Measurements from ENCODE around the gene RBMS3. TPM values are rescaled to one million over a fixed set of nuclear protein-coding genes. Genes with fewer than 3 reads are reported as not detected.

The RBMS3 gene
- total and polyA plus RNA-seq, 5 donors from 2014 or later, result 5.2 to 18.8 (median 8.5) TPM

GRCh38 chr3:29759411-29760225, 478.7 kb downstream of the RBMS3 start:
- no peaks in the 10 kb centered on the region for H3K4me1 Mint-ChIP-seq
- no peaks in the 10 kb centered on the region for H3K27me3 ChIP-seq (ENCODE audit: control insufficient read depth, insufficient read depth, low read length)
- H3K9me3 Mint-ChIP-seq, result no peaks in the 10 kb centered on the region
- H3K4me1 ChIP-seq (ENCODE audit: control insufficient read depth, insufficient read depth, low read length, poor library complexity, severe bottlenecking), result no peaks in the 10 kb centered on the region
- H3K9me3 ChIP-seq (ENCODE audit: control insufficient read depth in 2 of 2, low read length in 2 of 2), result no peaks in the 10 kb centered on the region
- H3K36me3 ChIP-seq (ENCODE audit: control insufficient read depth, insufficient read depth, low read length), result no peaks in the 10 kb centered on the region
- H3K4me3 ChIP-seq (ENCODE audit: low read depth, low read length), result no peak overlapping the region
- no peak overlapping the region for H3K4me3 Mint-ChIP-seq
- no peak overlapping the region for H3K27ac Mint-ChIP-seq
- no peak overlapping the region for H3K27ac ChIP-seq (ENCODE audit: insufficient read depth, low read length, poor library complexity, severe bottlenecking)
- ATAC-seq (ENCODE audit: low read depth in 2 of 2) (no peak), DNase-seq (no peak)
- H3K36me3 Mint-ChIP-seq, result no peaks in the 10 kb centered on the region
- no peaks in the 10 kb centered on the region for H3K27me3 Mint-ChIP-seq

- H3K4me3 Mint-ChIP-seq, result no peak overlapping the region
Measured at GRCh38 chr3:29760226-29760685, 479.4 kb downstream of the RBMS3 start.

GRCh38 chr3:29761517-29761916, 480.6 kb downstream of the RBMS3 start:
- Mint-ChIP-seq H3K9me3 (no peaks in the 10 kb centered on the region), H3K27ac (no peak overlapping the region), H3K36me3 (peaks cover 4% of the 10 kb centered on the region), H3K4me3 (no peak overlapping the region), H3K27me3 (no peaks in the 10 kb centered on the region), H3K4me1 (no peaks in the 10 kb centered on the region)
- no peaks in the 10 kb centered on the region for H3K9me3 ChIP-seq (ENCODE audit: control insufficient read depth in 2 of 2, low read length in 2 of 2)
- H3K36me3 ChIP-seq (ENCODE audit: control insufficient read depth, insufficient read depth, low read length), result no peaks in the 10 kb centered on the region
- H3K4me1 ChIP-seq (ENCODE audit: control insufficient read depth, insufficient read depth, low read length, poor library complexity, severe bottlenecking), result no peaks in the 10 kb centered on the region
- no peaks in the 10 kb centered on the region for H3K27me3 ChIP-seq (ENCODE audit: control insufficient read depth, insufficient read depth, low read length)
- DNase-seq (no peak), ATAC-seq (ENCODE audit: low read depth in 2 of 2) (no peak)
- H3K27ac ChIP-seq (ENCODE audit: insufficient read depth, low read length, poor library complexity, severe bottlenecking), result no peak overlapping the region
- H3K4me3 ChIP-seq (ENCODE audit: low read depth, low read length), result no peak overlapping the region

More at GRCh38 chr3:29760226-29760685, 479.4 kb downstream of the RBMS3 start:
- Histone ChIP-seq H3K9me3 (ENCODE audit: control insufficient read depth in 2 of 2, low read length in 2 of 2) (no peaks in the 10 kb centered on the region), H3K27me3 (ENCODE audit: control insufficient read depth, insufficient read depth, low read length) (no peaks in the 10 kb centered on the region), H3K4me1 (ENCODE audit: control insufficient read depth, insufficient read depth, low read length, poor library complexity, severe bottlenecking) (no peaks in the 10 kb centered on the region), H3K4me3 (ENCODE audit: low read depth, low read length) (no peak overlapping the region), H3K36me3 (ENCODE audit: control insufficient read depth, insufficient read depth, low read length) (no peaks in the 10 kb centered on the region), H3K27ac (ENCODE audit: insufficient read depth, low read length, poor library complexity, severe bottlenecking) (no peak overlapping the region)
- no peak for DNase-seq
- Mint-ChIP-seq H3K36me3 (no peaks in the 10 kb centered on the region), H3K27ac (no peak overlapping the region), H3K9me3 (no peaks in the 10 kb centered on the region), H3K27me3 (no peaks in the 10 kb centered on the region), H3K4me1 (no peaks in the 10 kb centered on the region)
- ATAC-seq (ENCODE audit: low read depth in 2 of 2), result no peak

- Histone ChIP-seq H3K27ac (ENCODE audit: insufficient read depth, low read length, poor library complexity, severe bottlenecking) (no peak overlapping the region), H3K27me3 (ENCODE audit: control insufficient read depth, insufficient read depth, low read length) (no peaks in the 10 kb centered on the region), H3K4me3 (ENCODE audit: low read depth, low read length) (no peak overlapping the region), H3K4me1 (ENCODE audit: control insufficient read depth, insufficient read depth, low read length, poor library complexity, severe bottlenecking) (no peaks in the 10 kb centered on the region), H3K36me3 (ENCODE audit: control insufficient read depth, insufficient read depth, low read length) (no peaks in the 10 kb centered on the region), H3K9me3 (ENCODE audit: control insufficient read depth in 2 of 2, low read length in 2 of 2) (no peaks in the 10 kb centered on the region)
- ATAC-seq (ENCODE audit: low read depth in 2 of 2), result no peak
- Mint-ChIP-seq H3K36me3 (peaks cover 4% of the 10 kb centered on the region), H3K27ac (no peak overlapping the region), H3K4me1 (no peaks in the 10 kb centered on the region), H3K27me3 (no peaks in the 10 kb centered on the region), H3K9me3 (no peaks in the 10 kb centered on the region), H3K4me3 (no peak overlapping the region)
- no peak for DNase-seq
Measured at GRCh38 chr3:29763115-29763514, 482.2 kb downstream of the RBMS3 start.

GRCh38 chr3:29764041-29764440, 483.2 kb downstream of the RBMS3 start:
- Mint-ChIP-seq H3K4me3 (no peak overlapping the region), H3K27ac (no peak overlapping the region), H3K9me3 (no peaks in the 10 kb centered on the region), H3K4me1 (no peaks in the 10 kb centered on the region), H3K27me3 (no peaks in the 10 kb centered on the region), H3K36me3 (peaks cover 4% of the 10 kb centered on the region)
- H3K27ac ChIP-seq (ENCODE audit: insufficient read depth, low read length, poor library complexity, severe bottlenecking), result no peak overlapping the region
- no peaks in the 10 kb centered on the region for H3K9me3 ChIP-seq (ENCODE audit: control insufficient read depth in 2 of 2, low read length in 2 of 2)
- ATAC-seq (ENCODE audit: low read depth in 2 of 2) (no peak), DNase-seq (no peak)
- H3K4me3 ChIP-seq (ENCODE audit: low read depth, low read length), result no peak overlapping the region
- no peaks in the 10 kb centered on the region for H3K27me3 ChIP-seq (ENCODE audit: control insufficient read depth, insufficient read depth, low read length)
- H3K4me1 ChIP-seq (ENCODE audit: control insufficient read depth, insufficient read depth, low read length, poor library complexity, severe bottlenecking), result no peaks in the 10 kb centered on the region
- no peaks in the 10 kb centered on the region for H3K36me3 ChIP-seq (ENCODE audit: control insufficient read depth, insufficient read depth, low read length)

- no peaks in the 10 kb centered on the region for H3K36me3 ChIP-seq (ENCODE audit: control insufficient read depth, insufficient read depth, low read length)
- H3K27ac Mint-ChIP-seq, result no peak overlapping the region
- H3K27me3 Mint-ChIP-seq, result no peaks in the 10 kb centered on the region
- H3K9me3 Mint-ChIP-seq, result no peaks in the 10 kb centered on the region
- H3K27ac ChIP-seq (ENCODE audit: insufficient read depth, low read length, poor library complexity, severe bottlenecking), result no peak overlapping the region
- H3K9me3 ChIP-seq (ENCODE audit: control insufficient read depth in 2 of 2, low read length in 2 of 2), result no peaks in the 10 kb centered on the region
- DNase-seq, result no peak
- no peak overlapping the region for H3K4me3 Mint-ChIP-seq
- H3K4me1 Mint-ChIP-seq, result no peaks in the 10 kb centered on the region
- ATAC-seq (ENCODE audit: low read depth in 2 of 2), result no peak
- peaks cover 4% of the 10 kb centered on the region for H3K36me3 Mint-ChIP-seq
- H3K27me3 ChIP-seq (ENCODE audit: control insufficient read depth, insufficient read depth, low read length), result no peaks in the 10 kb centered on the region
- no peak overlapping the region for H3K4me3 ChIP-seq (ENCODE audit: low read depth, low read length)
- no peaks in the 10 kb centered on the region for H3K4me1 ChIP-seq (ENCODE audit: control insufficient read depth, insufficient read depth, low read length, poor library complexity, severe bottlenecking)
Measured at GRCh38 chr3:29764603-29765254, 483.9 kb downstream of the RBMS3 start.

GRCh38 chr3:29771602-29772001, 490.7 kb downstream of the RBMS3 start:
- DNase-seq (no peak), ATAC-seq (ENCODE audit: low read depth in 2 of 2) (no peak)
- no peaks in the 10 kb centered on the region for H3K4me1 ChIP-seq (ENCODE audit: control insufficient read depth, insufficient read depth, low read length, poor library complexity, severe bottlenecking)
- H3K36me3 Mint-ChIP-seq, result no peaks in the 10 kb centered on the region
- no peaks in the 10 kb centered on the region for H3K4me1 Mint-ChIP-seq
- no peaks in the 10 kb centered on the region for H3K36me3 ChIP-seq (ENCODE audit: control insufficient read depth, insufficient read depth, low read length)
- no peaks in the 10 kb centered on the region for H3K9me3 ChIP-seq (ENCODE audit: control insufficient read depth in 2 of 2, low read length in 2 of 2)
- H3K27ac ChIP-seq (ENCODE audit: insufficient read depth, low read length, poor library complexity, severe bottlenecking), result no peak overlapping the region
- H3K27me3 ChIP-seq (ENCODE audit: control insufficient read depth, insufficient read depth, low read length), result no peaks in the 10 kb centered on the region
- H3K4me3 Mint-ChIP-seq, result no peak overlapping the region
- no peaks in the 10 kb centered on the region for H3K27me3 Mint-ChIP-seq
- H3K4me3 ChIP-seq (ENCODE audit: low read depth, low read length), result no peak overlapping the region
- H3K27ac Mint-ChIP-seq, result no peak overlapping the region
- H3K9me3 Mint-ChIP-seq, result no peaks in the 10 kb centered on the region

GRCh38 chr3:29772436-29772835, 491.6 kb downstream of the RBMS3 start:
- Histone ChIP-seq H3K27me3 (ENCODE audit: control insufficient read depth, insufficient read depth, low read length) (no peaks in the 10 kb centered on the region), H3K36me3 (ENCODE audit: control insufficient read depth, insufficient read depth, low read length) (no peaks in the 10 kb centered on the region), H3K4me3 (ENCODE audit: low read depth, low read length) (no peak overlapping the region), H3K9me3 (ENCODE audit: control insufficient read depth in 2 of 2, low read length in 2 of 2) (no peaks in the 10 kb centered on the region), H3K27ac (ENCODE audit: insufficient read depth, low read length, poor library complexity, severe bottlenecking) (no peak overlapping the region), H3K4me1 (ENCODE audit: control insufficient read depth, insufficient read depth, low read length, poor library complexity, severe bottlenecking) (no peaks in the 10 kb centered on the region)
- no peak for ATAC-seq (ENCODE audit: low read depth in 2 of 2)
- H3K4me3 Mint-ChIP-seq, result no peak overlapping the region
- DNase-seq, result no peak
- H3K4me1 Mint-ChIP-seq, result no peaks in the 10 kb centered on the region
- no peaks in the 10 kb centered on the region for H3K27me3 Mint-ChIP-seq
- no peaks in the 10 kb centered on the region for H3K9me3 Mint-ChIP-seq
- no peaks in the 10 kb centered on the region for H3K36me3 Mint-ChIP-seq
- no peak overlapping the region for H3K27ac Mint-ChIP-seq

Measured in CD4-positive, CD25-positive, alpha-beta regulatory T cell (primary cell).